Endothelial cell of umbilical vein (primary cell): ENCODE results near the gene DNASE1L1.

Experiments
- POLR2AphosphoS5 ChIP-seq: IDR thresholded peaks from 2 replicates; pipeline ENCODE4 v1.6.1; 2012; ENCODE audit warnings: low read depth, mild to moderate bottlenecking, control low read depth, low read length, moderate library complexity; ENCODE audit not compliant: insufficient read depth
- TF ChIP-seq, protein P1 (sequence below): IDR thresholded peaks from 2 replicates; pipeline ENCODE4 v1.6.1; 2011; ENCODE audit not compliant: insufficient read depth, insufficient read length

DNA sequence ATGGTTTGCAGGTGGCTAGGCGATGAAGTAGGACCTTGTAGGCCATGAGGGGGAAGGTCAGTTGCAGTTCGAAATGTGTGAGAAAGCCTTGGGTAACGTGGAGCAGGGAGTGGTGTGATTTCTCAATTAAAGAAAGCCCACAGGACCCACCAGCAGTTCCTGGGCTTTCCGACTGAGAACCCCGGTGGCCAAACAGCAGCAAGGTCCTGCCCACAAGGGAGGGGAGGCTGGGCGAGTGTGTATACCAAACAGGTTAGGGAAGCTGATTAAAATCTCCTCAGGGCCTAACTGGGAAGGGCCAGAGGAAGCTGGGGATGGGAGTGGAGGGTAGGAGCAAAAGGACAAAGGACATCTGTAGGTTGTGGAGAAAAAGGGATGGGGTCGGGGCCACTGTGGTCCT is 21.9 kb upstream of the DNASE1L1 start:
- TF ChIP-seq, protein P1, sequence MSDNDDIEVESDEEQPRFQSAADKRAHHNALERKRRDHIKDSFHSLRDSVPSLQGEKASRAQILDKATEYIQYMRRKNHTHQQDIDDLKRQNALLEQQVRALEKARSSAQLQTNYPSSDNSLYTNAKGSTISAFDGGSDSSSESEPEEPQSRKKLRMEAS: no peak
- TF ChIP-seq POLR2AphosphoS5: no peak
